ENCODE results near the gene CDRT4.
"Not testable (repeated sequence)": the region's sequence is repeated elsewhere in the genome, so short reads cannot be mapped to it uniquely, and the experiment has no call there.

Gene CDRT4

DNA sequence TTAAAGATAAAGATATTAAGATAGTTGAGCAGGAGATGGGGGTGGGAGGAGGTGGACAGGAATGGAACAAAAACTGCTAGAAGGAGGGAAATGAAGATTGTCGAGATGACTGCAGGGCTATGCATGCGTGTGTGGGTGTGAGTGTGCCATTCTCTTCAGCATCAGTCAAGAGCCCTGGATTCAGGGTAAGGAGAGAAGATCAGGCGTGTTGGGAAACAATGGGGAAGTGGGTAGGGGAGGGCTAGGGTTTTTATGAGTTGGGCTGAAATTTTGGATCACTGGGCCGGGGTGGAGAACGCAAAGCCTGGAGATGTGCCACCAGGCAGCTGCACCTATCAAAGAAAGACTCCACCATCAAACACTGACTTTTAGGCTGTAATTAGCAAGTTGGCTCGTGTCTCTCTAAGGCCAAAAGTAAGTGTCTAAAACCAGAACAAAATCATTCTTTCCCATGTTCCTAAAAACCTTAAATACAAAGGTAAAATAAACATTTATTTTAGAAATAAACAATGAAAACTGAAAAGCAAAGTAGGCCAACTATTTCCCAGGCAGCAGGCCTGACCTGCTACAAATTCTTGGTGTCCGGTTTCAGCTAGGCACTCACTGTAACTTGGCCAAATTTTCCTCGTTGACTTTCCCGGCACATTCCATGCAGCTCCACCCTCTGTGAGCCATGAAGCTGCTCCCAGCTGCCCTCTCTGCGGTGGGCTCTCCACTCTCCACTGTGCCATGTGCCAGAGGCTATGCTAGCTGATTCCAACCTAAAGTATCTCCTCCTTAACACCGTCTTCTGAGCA, 4.2 kb downstream of the CDRT4 start:
- in situ Hi-C loops (cut with MboI; ENCODE audit: low sequenced_read_pairs) = no loop called here

DNA sequence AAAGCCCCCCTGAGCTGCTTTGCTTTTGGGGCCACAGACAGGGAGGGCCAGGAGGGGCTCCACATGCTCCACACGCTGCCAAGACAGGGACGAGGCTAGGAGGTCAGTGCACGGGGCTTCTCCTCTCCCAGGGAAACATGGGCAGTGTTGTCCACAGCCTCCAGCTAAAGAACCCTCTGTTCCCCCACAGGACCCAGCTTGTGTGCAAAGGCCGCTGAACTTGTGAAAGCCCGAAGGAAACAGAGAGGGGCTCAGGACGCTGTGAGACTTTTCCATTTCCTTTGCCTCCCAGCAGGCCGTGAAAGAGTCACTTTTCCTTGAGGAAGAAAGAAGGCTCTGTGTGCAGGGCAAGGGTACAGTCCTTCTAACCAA, 9.7 kb downstream of the CDRT4 start:
- in situ Hi-C loops (cut with MboI; ENCODE audit: low sequenced_read_pairs) = no loop called here

DNA sequence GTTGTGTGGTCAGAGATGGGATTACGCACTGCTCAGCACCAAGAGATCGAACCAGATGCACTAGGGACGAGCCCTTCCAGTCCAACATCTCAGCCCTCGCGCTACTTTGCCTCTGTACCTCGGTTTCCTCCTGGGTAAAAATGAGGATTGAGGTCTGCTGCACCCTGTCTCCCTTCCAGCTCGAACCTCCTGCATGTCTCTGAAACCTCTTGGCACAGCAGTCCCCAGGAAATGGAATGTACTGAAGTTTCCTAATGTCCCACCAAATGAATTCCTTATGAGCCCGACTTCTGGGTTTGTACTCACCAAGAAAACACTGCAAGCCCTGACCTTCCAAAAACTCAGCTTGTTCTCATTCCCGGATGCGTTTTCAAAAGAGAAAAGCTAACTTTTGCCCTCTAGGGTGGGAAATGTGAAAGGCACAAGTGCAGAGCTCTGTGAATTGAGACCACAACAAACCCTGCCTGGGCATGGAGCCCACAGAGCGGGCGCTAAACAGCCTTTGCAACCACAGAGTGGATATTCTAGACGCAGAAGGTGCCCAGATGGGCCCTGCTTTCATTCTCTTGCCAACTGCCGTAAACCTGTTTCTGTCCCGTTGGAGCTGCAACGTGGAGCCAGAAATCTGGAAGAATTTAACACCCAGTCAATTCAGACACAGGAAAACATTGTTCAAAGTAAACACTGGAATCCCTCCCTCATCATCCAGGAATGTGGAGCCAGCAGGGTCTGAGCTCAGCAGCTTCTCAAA, 10.3 kb downstream of the CDRT4 start:
- in situ Hi-C loops (cut with MboI; ENCODE audit: low sequenced_read_pairs) = no loop called here

DNA sequence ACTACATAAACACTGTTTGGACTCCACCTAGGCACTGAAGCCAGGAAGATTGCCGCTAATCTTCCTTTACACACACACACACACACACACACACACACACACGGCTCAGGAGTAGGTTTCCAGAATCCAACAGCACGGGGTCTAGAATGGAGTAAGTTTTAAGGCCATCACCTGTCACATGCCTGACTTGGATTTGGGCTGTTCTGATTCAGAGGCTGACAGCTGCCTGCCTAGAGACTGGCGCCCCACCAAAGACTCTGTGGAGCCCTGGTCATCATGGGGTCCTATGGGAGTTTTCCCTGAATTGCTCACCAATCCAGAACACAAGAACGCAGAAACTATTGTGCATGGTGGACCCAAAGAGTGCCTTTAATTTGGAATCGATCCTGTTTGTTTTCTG, 10.9 kb downstream of the CDRT4 start:
- in situ Hi-C loops (cut with MboI; ENCODE audit: low sequenced_read_pairs) = no loop called here

DNA sequence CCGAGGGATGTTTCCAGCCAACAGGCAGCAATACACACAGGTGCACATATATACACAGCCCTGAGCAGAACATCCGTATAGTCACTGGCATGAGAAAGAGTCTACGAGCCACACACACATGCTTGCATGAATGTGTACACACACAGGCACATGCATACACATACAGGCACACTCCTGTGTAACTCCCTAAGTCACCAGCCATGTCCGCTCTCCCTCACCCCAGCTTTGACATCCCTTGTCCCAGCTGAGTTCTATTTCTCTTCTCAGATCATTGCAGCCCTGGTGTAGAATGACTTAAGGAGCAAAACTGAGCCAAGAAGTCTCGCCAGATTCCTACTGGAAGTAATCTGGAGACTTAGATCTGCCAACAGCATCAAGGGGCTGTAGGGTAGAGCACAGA, 13.1 kb downstream of the CDRT4 start:
- in situ Hi-C loops (cut with MboI; ENCODE audit: low sequenced_read_pairs) = no loop called here

DNA sequence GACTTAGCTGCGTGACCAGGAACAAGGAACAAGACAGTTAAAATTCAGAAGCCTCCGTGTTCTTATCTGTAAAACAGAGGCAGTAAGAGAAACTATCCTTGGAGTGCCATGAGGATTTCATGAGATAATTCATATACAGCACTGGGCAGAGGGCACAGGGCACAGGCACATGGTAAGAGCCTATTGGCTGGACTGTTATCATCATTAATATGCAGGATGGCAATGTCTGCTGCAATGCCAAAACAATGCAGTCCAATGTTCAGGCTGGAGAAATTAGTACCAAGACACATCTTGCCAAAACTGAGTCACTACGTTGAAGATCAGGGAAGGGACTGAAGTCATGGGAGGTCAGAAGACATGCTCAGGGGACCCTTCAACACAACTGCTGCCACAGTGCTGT, 13.6 kb downstream of the CDRT4 start:
- in situ Hi-C loops (cut with MboI; ENCODE audit: low sequenced_read_pairs) = no loop called here

DNA sequence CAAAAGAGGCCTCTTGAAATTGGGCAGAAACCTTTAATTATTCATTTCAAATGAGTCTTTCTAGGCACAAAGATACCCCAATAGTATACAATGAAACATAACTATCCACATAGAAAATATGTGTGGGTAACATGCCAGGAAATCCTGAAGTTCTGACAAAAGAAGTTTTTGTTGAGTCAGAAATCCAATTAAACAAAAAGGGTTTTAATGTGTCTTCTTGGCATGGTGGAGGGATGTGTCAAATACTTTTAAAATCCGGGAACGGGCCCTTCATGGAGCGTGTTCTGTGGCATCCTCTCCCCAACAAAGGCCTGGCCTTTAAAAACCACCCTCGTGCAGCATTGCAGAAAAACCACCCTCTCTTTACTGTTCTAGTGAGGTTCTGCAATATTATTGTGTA, 14.2 kb downstream of the CDRT4 start:
- in situ Hi-C loops (cut with MboI; ENCODE audit: low sequenced_read_pairs) = no loop called here

DNA sequence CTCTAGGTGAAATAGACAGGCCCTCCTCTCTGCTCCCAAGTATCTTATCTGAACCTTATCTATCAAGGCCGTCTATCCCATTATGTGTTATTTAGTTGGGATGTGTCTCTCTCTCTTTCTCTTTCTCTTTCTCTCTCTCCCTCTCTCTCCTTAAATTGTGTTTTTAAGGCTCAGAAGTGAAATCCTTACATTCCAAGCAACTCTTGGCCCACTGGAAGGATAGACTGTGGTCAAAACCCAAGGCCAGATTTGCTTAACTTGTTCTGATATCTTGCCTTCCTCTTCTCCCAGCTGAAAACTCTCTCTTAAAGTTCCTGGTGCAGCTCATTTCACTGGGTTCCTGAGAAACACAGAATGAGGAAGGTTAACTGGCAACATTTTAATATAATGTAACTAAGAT, 14.7 kb downstream of the CDRT4 start:
- in situ Hi-C loops (cut with MboI; ENCODE audit: low sequenced_read_pairs) = no loop called here

DNA sequence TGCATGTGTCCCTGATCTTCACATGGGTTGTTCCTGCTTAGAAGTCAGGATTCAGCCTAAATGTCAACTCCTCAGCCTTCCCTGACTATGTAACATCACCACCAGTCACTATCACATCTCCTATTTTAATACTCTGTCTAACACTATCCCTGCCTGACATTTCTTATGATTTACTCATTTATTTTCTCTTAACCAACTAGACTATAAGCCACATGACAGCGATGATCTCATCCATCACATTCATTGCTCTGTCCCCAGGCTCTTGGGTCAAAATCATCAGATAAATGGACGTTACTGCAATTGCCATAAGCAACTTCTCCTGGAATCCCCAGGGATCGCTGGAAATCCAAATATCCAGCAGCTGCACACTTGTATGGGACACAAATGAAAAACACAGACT, 15.7 kb downstream of the CDRT4 start:
- in situ Hi-C loops (cut with MboI; ENCODE audit: low sequenced_read_pairs) = no loop called here

DNA sequence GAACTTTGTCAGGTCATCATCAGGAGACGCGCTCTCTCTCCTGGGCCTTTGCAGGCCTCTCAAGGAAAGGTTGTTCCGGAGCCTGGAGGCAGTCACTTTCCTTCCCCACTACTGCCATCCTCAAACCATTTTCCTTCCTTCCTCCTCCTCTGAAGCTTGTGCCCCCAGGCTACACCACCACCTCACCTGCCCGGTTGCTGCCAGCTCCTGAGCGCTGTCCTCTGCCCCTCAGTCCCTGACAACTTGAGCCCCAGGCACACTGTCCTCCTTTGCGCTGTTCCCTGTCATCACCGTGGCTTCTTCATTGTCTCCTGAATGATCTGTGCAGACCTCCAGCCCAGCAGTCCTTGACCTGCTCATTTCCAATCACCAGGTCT, 18.9 kb downstream of the CDRT4 start:
- in situ Hi-C loops (cut with MboI; ENCODE audit: low sequenced_read_pairs) = no loop called here

DNA sequence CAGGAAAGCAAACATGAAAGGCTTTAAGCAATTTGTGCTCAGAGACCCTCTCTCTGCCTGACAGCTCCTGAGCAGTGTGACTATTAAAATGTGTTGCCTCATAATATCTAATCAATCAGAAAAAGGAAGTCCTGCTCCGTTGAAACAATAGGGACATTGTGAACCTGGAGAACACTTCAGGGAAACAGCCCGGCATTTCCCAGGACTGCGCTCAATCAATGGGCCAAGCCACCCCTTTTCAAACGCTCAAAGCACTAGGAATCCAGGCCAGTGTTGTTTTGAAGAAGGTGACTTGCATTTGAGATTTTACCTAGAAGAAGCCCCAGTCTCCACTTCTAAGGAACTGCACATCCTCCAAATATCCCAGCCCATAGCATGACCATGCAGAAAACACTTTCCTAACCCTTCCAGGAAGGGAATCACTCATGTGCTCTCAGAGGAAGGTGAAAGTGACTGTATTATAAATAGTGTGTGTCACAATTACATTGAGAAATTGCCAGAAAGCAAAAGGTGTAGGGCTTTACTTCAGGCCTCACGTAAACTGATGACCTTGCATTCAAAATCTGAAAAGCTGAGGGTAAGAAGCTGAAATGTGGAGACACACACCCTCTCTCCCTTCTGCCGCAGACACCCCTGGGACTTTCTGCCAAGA, 19.4 kb downstream of the CDRT4 start:
- in situ Hi-C loops (cut with MboI; ENCODE audit: low sequenced_read_pairs) = no loop called here

DNA sequence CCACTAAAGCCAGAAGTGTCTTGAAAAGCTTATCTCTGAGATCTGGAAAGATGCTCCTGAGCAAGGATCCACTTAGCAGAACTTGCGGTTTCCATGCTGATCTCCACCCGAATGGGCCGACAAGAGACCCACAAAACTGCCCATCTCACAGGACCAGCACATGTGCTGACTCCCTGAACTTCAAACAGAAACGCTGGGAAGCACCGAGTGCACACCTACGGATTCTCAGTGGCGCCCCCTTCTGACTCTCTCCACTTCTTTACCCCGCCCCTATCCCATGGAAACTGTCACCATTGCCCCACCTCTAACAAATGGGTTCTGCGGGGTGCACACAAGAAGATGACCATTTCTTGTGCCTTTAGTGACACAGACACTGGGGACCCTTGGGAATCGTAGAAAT, 21.4 kb downstream of the CDRT4 start:
- in situ Hi-C loops (cut with MboI; ENCODE audit: low sequenced_read_pairs) = no loop called here

DNA sequence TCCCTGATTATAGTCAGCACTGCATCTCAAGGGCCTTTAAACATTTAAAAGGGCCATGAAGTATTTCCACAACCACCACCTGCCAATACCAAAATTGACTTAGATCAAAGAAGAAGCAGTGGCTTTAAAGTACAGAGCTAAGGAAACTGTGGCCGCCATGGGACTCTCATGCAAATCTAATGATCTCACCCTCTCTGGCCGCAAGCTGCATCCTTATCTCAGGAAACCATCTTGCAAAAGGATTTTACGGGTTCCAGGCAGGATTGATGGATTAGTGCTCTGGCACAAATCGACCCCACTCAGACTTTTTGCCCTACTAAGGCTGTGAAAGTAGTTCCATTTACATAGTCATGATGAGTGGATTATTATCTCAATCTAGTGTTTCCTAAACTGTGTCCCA, 22.6 kb downstream of the CDRT4 start:
- in situ Hi-C loops (cut with MboI; ENCODE audit: low sequenced_read_pairs) = no loop called here

DNA sequence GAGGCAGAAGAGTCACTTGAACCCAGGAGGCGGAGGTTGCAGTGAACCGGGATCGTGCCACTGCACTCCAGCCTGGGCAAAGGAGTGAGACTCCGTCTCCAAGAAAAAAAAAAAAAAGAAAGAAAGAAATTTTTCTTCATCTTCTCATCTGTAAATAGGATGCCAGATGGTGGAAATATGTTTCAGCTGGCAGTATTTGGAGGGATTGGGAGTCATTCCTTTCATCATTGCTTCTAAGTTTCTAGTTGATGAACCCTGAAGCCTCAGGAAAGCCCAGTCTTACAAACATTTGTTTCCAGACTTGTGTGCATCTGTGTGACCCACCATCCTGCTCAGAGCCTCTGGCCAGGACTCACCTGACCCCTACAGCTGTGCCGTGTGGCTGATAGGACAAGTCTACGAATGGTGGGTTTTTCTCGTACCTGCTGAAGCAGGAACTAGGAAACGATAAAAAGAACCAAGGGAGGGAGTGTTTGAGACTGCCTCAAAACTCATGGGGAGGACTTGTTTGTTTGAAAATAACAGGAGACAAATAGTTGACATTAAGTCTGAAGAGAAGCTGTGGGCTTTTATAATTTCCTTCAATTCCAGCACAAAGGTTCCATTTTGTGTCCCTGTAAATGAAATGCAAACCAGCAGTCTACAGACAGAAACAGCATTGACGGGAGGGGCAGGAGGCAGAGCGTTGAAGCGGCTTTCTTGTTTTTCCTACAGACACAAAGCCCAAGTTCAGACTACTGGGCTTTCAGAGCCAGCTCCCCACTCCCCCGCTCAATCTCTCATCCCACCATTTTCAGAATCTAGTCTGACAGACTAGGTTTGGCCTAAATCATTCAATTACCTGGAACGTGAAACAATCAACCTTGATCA, 24.9 kb downstream of the CDRT4 start:
- in situ Hi-C loops (cut with MboI; ENCODE audit: low sequenced_read_pairs) = no loop called here

DNA sequence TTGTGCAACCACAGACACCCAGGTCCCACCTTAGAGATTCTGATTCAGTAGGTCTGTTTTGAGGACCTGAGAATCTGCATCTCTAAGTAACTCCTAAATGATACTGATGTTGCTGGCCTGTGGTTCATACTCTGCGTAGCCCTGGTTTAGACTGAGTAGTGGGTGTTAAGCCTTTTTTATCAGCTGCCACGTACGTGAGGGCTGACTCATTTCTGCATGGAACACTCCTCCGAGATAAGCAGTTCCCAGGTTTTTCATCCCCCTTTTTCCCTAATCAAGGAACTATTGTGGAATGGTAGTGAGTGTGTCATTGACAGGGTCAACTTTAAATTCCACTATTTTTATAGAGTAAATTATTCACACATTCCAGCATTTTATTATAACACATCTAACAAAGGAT, 26.1 kb downstream of the CDRT4 start:
- in situ Hi-C loops (cut with MboI; ENCODE audit: low sequenced_read_pairs) = no loop called here

DNA sequence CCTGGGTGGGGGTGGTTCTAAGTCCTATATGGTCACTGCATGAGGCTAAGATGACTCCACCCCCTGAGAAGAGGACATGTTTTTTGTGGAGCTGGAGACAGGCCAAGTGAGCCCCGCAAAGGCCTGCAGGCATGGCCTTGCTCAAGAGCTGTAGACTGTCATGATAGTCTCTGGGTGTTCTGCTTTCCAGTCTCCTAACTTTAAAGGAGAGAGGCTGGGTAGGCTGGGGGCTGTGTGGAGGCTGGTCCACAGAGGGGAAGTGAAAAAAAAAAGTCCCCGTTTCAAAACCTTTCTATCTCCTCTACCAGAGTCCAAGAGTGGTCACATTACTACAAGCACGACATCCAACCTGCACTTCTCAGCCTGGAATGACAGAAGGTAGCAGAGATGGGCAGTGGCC, 27.1 kb downstream of the CDRT4 start:
- in situ Hi-C loops (cut with MboI; ENCODE audit: low sequenced_read_pairs) = no loop called here

DNA sequence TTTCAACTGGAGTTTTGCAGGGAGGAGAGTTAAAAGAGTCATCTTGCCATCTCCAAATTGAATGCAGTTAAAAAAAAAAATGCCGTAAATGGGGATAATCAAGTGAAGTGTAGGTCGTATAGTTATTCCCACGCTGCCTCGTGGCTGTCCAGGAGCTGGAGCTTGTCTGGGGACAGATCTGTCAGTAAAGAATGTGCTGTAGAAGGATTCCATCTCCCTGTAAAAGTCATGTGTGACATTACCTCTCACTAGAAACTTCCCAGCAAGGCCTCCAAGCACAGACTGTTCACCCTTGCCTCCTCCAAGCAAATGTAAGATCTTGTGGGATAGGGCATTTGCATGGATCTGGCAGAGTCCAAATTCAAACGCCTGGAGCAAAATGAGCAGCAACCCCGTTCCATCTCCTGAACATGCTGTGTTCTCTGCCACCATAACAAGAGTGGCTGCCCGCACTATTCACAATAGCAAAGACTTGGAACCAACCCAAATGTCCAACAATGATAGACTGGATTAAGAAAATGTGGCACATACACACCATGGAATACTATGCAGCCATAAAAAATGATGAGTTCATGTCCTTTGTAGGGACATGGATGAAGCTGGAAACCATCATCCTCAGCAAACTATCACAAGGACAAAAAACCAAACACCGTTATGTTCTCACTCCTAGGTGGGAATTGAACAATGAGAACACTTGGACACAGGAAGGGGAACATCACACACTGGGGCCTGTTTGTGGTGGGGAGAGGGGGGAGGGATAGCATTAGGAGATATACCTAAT, 28.0 kb downstream of the CDRT4 start:
- in situ Hi-C loops (cut with MboI; ENCODE audit: low sequenced_read_pairs) = not testable (repeated sequence)

DNA sequence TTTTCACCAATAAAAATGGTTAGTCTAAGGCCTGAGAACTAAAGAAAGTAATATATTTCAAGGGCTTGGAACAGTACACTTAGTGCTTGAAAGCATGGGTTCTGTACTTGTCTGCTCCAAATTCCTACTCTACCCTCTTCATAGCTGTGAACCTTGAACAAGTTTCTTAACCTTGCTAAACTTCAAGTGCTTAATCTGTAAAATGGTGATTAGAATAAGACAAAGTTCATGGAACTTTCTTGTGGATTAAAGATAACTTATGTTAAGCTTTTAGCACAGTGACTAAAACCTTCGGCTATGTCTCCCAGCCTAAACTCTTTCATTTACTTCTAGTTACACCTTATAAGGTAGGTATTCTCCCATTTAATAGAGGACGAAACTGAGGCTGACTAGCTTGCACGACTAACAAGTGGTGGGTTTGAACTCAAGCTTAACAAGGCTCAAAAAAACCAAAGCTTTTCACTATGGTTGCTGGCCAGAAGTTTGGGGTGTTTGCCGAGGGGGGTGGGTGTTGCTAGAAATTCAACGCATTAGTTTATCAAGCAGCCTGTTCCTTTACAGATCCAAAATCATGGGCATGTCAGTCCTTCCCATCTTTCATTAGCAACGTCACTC, 28.8 kb downstream of the CDRT4 start:
- in situ Hi-C loops (cut with MboI; ENCODE audit: low sequenced_read_pairs) = no loop called here

DNA sequence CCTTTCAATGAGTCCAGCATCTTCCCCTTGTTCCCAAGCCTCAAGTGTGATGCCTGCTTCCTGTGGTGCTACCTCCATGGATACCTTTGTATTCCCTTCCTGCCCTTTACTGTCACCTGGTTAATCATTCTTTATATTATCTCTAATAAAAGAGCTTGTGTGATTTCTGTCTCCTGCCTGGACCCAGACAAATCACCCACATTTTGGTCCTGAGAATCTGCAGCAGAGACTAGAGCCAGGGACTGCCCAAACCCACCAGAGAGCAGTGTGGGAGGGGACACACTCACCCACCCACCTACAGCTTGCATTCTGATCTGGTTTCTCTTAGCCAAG, 30.2 kb downstream of the CDRT4 start:
- in situ Hi-C loops (cut with MboI; ENCODE audit: low sequenced_read_pairs) = no loop called here
